ENCODE data around the gene AK3.

AK3 gene

DNA sequence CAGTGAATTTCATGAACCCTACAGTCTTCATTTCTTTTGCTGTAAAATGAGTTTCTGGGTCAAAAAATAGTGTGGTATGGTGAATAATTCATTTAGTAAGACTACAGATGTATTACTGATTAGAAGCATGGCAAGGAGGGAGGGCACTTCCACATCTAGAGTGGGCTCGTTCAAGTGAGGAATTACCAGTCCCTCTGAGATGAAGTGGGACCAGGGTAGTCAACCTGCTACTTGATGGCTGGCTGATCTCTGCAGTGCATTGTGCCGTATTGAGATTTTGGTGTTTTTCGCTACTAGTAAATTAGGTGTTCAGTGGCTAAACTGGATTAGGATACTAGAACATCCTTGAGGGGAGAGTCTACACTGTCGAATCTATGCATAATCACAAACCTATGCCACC, 50.9 kb downstream of the AK3 start:
- H3K4me1 ChIP-seq (ENCODE audit: insufficient read depth, low read length): no peaks in the 10 kb centered on the region
- H3K4me3 ChIP-seq (ENCODE audit: low read depth in 1 of 2, low read length in 2 of 2): no peak overlapping the region
- no peak overlapping the region for H3K4me2 ChIP-seq (ENCODE audit: insufficient read depth, low read length)
- no peak for TF ChIP-seq EZH2 (IDR thresholded peaks at IDR 0.05; ENCODE audit: borderline replicate concordance, low read depth, low read length, severe bottlenecking)
- TF ChIP-seq CTCF (IDR thresholded peaks at IDR 0.05; ENCODE audit: borderline replicate concordance, extremely low read depth, low read length, poor library complexity, severe bottlenecking): no peak
- H3K79me2 ChIP-seq (ENCODE audit: insufficient read depth, low read length): peaks cover 24% of the 10 kb centered on the region
- no peak overlapping the region for H3K27ac ChIP-seq (ENCODE audit: low read length)
- no peak for ATAC-seq (ENCODE audit: insufficient read depth, low read depth)
- no peaks in the 10 kb centered on the region for H3K9me3 ChIP-seq (ENCODE audit: insufficient read depth, low read length, severe bottlenecking)
- no peaks in the 10 kb centered on the region for H3K27me3 ChIP-seq (ENCODE audit: insufficient read depth, low read length, poor library complexity)
- no peaks in the 10 kb centered on the region; the same call in 1 of the 2 replicates for H4K20me1 ChIP-seq (ENCODE audit: insufficient read depth, low read length)
- no peak overlapping the region for H2AFZ ChIP-seq (ENCODE audit: low read depth, low read length)
- peaks cover 44% of the 10 kb centered on the region for H3K36me3 ChIP-seq (ENCODE audit: insufficient read depth, low read length)
- DNase-seq: no peak
- H3K9ac ChIP-seq (ENCODE audit: low read depth, low read length): no peak overlapping the region

DNA sequence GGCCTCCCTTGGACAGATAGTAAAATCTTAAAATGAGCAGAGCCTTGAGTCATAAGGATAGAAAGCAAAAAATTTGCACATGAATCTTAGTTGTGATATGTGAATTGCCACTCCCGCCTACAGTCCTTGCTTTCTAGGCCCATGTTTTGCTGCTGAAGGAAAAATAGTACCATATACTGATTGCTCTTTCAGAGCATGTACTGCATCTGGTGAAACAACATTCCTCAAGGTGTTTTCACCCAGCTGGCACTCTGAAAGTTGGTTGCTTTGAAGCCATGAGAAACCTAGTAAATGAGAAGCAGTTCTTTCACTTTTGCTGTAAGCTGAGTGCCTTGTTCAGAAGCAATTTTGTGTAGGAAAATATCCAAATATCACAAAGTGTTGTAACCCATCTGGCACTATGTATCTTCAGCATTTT, 51.3 kb downstream of the AK3 start:
- no peak for TF ChIP-seq CTCF (IDR thresholded peaks at IDR 0.05; ENCODE audit: borderline replicate concordance, extremely low read depth, low read length, poor library complexity, severe bottlenecking)
- no peak overlapping the region for H3K27ac ChIP-seq (ENCODE audit: low read length)
- peaks cover 24% of the 10 kb centered on the region for H3K79me2 ChIP-seq (ENCODE audit: insufficient read depth, low read length)
- H3K9me3 ChIP-seq (ENCODE audit: insufficient read depth, low read length, severe bottlenecking): no peaks in the 10 kb centered on the region
- no peak overlapping the region for H3K9ac ChIP-seq (ENCODE audit: low read depth, low read length)
- peaks cover 48% of the 10 kb centered on the region for H3K36me3 ChIP-seq (ENCODE audit: insufficient read depth, low read length)
- no peak overlapping the region for H3K4me2 ChIP-seq (ENCODE audit: insufficient read depth, low read length)
- H3K4me3 ChIP-seq (ENCODE audit: low read depth in 1 of 2, low read length in 2 of 2): no peak overlapping the region
- DNase-seq (no peak), ATAC-seq (ENCODE audit: insufficient read depth, low read depth) (no peak)
- no peaks in the 10 kb centered on the region; the same call in 1 of the 2 replicates for H4K20me1 ChIP-seq (ENCODE audit: insufficient read depth, low read length)
- H2AFZ ChIP-seq (ENCODE audit: low read depth, low read length): no peak overlapping the region
- H3K4me1 ChIP-seq (ENCODE audit: insufficient read depth, low read length): no peaks in the 10 kb centered on the region
- H3K27me3 ChIP-seq (ENCODE audit: insufficient read depth, low read length, poor library complexity): no peaks in the 10 kb centered on the region

GRCh38 chr9:4689021-4689420, 52.0 kb downstream of the AK3 start:
- no peak for DNase-seq
- Histone ChIP-seq H3K36me3 (ENCODE audit: insufficient read depth, low read length) (peaks cover 46% of the 10 kb centered on the region), H2AFZ (ENCODE audit: low read depth, low read length) (no peak overlapping the region), H3K4me1 (ENCODE audit: insufficient read depth, low read length) (no peaks in the 10 kb centered on the region), H3K9me3 (ENCODE audit: insufficient read depth, low read length, severe bottlenecking) (no peaks in the 10 kb centered on the region), H3K79me2 (ENCODE audit: insufficient read depth, low read length) (peaks cover 20% of the 10 kb centered on the region), H3K27ac (ENCODE audit: low read length) (no peak overlapping the region), H3K4me2 (ENCODE audit: insufficient read depth, low read length) (no peak overlapping the region), H3K9ac (ENCODE audit: low read depth, low read length) (no peak overlapping the region), H4K20me1 (ENCODE audit: insufficient read depth, low read length) (no peaks in the 10 kb centered on the region; the same call in 1 of the 2 replicates), H3K4me3 (ENCODE audit: low read depth in 1 of 2, low read length in 2 of 2) (no peak overlapping the region), H3K27me3 (ENCODE audit: insufficient read depth, low read length, poor library complexity) (no peaks in the 10 kb centered on the region)
- TF ChIP-seq CTCF (IDR thresholded peaks at IDR 0.05; ENCODE audit: borderline replicate concordance, extremely low read depth, low read length, poor library complexity, severe bottlenecking): no peak
- no peak for TF ChIP-seq EZH2 (IDR thresholded peaks at IDR 0.05; ENCODE audit: borderline replicate concordance, low read depth, low read length, severe bottlenecking)
- no peak for ATAC-seq (ENCODE audit: insufficient read depth, low read depth)

DNA sequence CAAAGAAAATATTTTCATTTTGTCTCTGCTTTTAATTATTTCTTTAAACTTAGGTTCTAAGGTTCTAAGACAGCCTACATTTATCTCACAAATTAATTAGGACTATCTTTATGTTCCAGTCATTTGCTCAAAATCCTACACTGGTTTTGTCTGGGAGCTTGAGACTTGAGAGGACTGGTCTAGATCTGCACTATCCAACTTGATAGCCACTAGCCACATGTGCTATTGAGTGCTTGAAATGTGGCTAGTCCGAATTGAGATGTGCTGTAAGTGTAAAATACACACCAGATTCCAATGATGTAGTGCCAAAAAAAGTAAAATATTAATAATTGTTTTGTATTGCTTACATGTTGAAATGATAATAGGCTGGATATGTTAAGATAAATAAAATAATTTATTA, 54.4 kb downstream of the AK3 start:
- Histone ChIP-seq H3K79me2 (ENCODE audit: insufficient read depth, low read length) (peaks cover 32% of the 10 kb centered on the region), H3K27ac (ENCODE audit: low read length) (no peak overlapping the region), H3K9me3 (ENCODE audit: insufficient read depth, low read length, severe bottlenecking) (no peaks in the 10 kb centered on the region), H3K4me3 (ENCODE audit: low read depth in 1 of 2, low read length in 2 of 2) (no peak overlapping the region), H2AFZ (ENCODE audit: low read depth, low read length) (no peak overlapping the region), H3K4me1 (ENCODE audit: insufficient read depth, low read length) (peaks cover 2% of the 10 kb centered on the region; the same call in 1 of the 2 replicates), H3K27me3 (ENCODE audit: insufficient read depth, low read length, poor library complexity) (no peaks in the 10 kb centered on the region), H3K9ac (ENCODE audit: low read depth, low read length) (no peak overlapping the region), H4K20me1 (ENCODE audit: insufficient read depth, low read length) (peaks cover 3% of the 10 kb centered on the region; the same call in 1 of the 2 replicates), H3K36me3 (ENCODE audit: insufficient read depth, low read length) (peaks cover 42% of the 10 kb centered on the region), H3K4me2 (ENCODE audit: insufficient read depth, low read length) (no peak overlapping the region)
- DNase-seq (no peak), ATAC-seq (ENCODE audit: insufficient read depth, low read depth) (no peak)
- TF ChIP-seq EZH2 (IDR thresholded peaks at IDR 0.05; ENCODE audit: borderline replicate concordance, low read depth, low read length, severe bottlenecking) (no peak), CTCF (IDR thresholded peaks at IDR 0.05; ENCODE audit: borderline replicate concordance, extremely low read depth, low read length, poor library complexity, severe bottlenecking) (no peak)
